Left lung (tissue), 10 donors: Measurements from ENCODE around the gene GPX3. TPM values are rescaled to one million over a fixed set of nuclear protein-coding genes. Genes with fewer than 3 reads are reported as not detected.

Source experiments
- ATAC-seq: fragments of 200-7000 bp; cut with Tn5 transposase; one replicate; pipeline ENCODE4 v1.9.1; 2020; ENCODE audit warnings: moderate library complexity
- DNase-seq, 4 donors: peaks; one replicate each; pipeline ENCODE4 v3.0.0-alpha.2; 2013 to 2020
- H3K27ac ChIP-seq, 2 donors: fragments of 200-600 bp; sonication (generic) in 1 of 2; one replicate each; pipeline versions ENCODE4 v1.5.0 to v1.8.0; 2020 to 2021
- H3K27me3 ChIP-seq, 2 donors: fragments of 200-600 bp; sonication (generic) in 1 of 2; one replicate each; pipeline versions ENCODE4 v1.5.0 to v1.8.0; 2020 to 2021
- H3K36me3 ChIP-seq, 2 donors: fragments of 200-600 bp; sonication (generic) in 1 of 2; one replicate each; pipeline versions ENCODE4 v1.5.0 to v1.8.0; 2020 to 2021
- H3K4me1 ChIP-seq, 2 donors: fragments of 200-600 bp; one replicate each; pipeline ENCODE4 v1.8.0; 2021
- H3K4me3 ChIP-seq, 2 donors: fragments of 200-600 bp; sonication (generic) in 1 of 2; one replicate each; pipeline versions ENCODE4 v1.5.0 to v1.8.0; 2020 to 2021; ENCODE audit warnings: mild to moderate bottlenecking in 1 of 2
- H3K9me3 ChIP-seq, 2 donors: fragments of 200-600 bp; sonication (generic) in 1 of 2; one replicate each; pipeline versions ENCODE4 v1.5.0 to v1.8.0; 2020 to 2021
- intact Hi-C, 2 donors: fragments of 100-400 bp; cut with DNase I; formaldehyde crosslinking; loops; one replicate each; pipeline versions ENCODE4 v1.11.2 to v1.14.2; 2022
- polyA plus RNA-seq, 6 donors: library from polyadenylated mRNA; unstranded; fragments of 120-200 nt; gene quantifications; one replicate each; pipeline ENCODE4 v1.2.1, GENCODE V29; 2013; ENCODE audit not compliant: insufficient read length in 6 of 6
- total RNA-seq, 2 donors: library from RNA; stranded (reverse); fragmentation: NEBNext Ultra II Directional; extraction: Animal tissue kit (Norgen Biotek cat#: 25700); gene quantifications; one replicate each; pipeline ENCODE4 v1.2.1, GENCODE V29; 2021
- TF ChIP-seq, protein P1 (sequence below), 2 donors: fragments of 200-600 bp; sonication (generic) in 1 of 2; IDR thresholded peaks; one replicate each; pipeline versions ENCODE4 v1.5.0 to v1.8.0; 2021; ENCODE audit warnings: antibody characterized with exemption in 2 of 2
- donor health status: DM: no; HTN: yes; CAD: no.
- donor health status: DM: no; HTN: no; CAD: no.

The GPX3 gene
- total and polyA plus RNA-seq, 8 donors, result 49.0 to 424 (median 77.2) TPM

DNA sequence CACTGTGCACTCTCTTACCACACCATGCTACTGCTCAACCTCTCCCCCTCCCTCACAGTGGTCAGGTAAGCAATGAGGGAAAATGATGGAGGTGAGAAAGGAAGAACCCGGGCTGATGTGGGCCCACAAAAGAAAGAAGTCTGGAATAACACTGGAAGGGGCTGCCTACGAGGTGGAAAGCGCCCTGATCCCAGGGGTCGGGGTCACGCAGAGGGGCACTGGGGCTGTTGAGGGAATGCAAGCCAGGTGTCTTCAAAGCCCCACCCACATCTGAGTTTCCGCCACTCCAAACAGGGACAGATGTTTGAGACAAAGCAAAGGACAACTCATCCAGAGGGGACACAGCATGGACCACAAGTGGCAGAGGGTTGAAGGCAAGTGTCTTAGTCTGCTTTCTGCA is 56.2 kb downstream of the GPX3 start:
- intact Hi-C loops, result no loop called here
- Histone ChIP-seq H3K36me3 (peaks cover 0 to 38% of the 10 kb centered on the region in 2 donors), H3K4me1 (peaks cover 36 to 85% of the 10 kb centered on the region in 2 donors), H3K27me3 (no peaks in the 10 kb centered on the region), H3K9me3 (no peaks in the 10 kb centered on the region), H3K4me3 (no peak overlapping the region), H3K27ac (peak overlapping the region in 1 of 2 donors; percentile 63)
- ATAC-seq (no peak), DNase-seq (no peak)
- TF ChIP-seq, protein P1, sequence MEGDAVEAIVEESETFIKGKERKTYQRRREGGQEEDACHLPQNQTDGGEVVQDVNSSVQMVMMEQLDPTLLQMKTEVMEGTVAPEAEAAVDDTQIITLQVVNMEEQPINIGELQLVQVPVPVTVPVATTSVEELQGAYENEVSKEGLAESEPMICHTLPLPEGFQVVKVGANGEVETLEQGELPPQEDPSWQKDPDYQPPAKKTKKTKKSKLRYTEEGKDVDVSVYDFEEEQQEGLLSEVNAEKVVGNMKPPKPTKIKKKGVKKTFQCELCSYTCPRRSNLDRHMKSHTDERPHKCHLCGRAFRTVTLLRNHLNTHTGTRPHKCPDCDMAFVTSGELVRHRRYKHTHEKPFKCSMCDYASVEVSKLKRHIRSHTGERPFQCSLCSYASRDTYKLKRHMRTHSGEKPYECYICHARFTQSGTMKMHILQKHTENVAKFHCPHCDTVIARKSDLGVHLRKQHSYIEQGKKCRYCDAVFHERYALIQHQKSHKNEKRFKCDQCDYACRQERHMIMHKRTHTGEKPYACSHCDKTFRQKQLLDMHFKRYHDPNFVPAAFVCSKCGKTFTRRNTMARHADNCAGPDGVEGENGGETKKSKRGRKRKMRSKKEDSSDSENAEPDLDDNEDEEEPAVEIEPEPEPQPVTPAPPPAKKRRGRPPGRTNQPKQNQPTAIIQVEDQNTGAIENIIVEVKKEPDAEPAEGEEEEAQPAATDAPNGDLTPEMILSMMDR (IDR thresholded peaks at IDR 0.05), result no peak

GRCh38 chr5:151077419-151077818 is 57.0 kb downstream of the GPX3 start:
- Histone ChIP-seq H3K4me1 (peaks cover 39 to 85% of the 10 kb centered on the region in 2 donors), H3K4me3 (no peak overlapping the region), H3K36me3 (peaks cover 0 to 34% of the 10 kb centered on the region in 2 donors), H3K27me3 (no peaks in the 10 kb centered on the region), H3K27ac (no peak overlapping the region), H3K9me3 (no peaks in the 10 kb centered on the region)
- TF ChIP-seq, protein P1 (IDR thresholded peaks at IDR 0.05), result no peak
- intact Hi-C loops, result no loop called here
- DNase-seq (no peak), ATAC-seq (no peak)

- Histone ChIP-seq H3K27ac (peak overlapping the region in 1 of 2 donors; percentile 98), H3K4me3 (peak overlapping the region in 1 of 2 donors; percentile 94), H3K4me1 (peaks cover 38 to 86% of the 10 kb centered on the region in 2 donors), H3K9me3 (no peaks in the 10 kb centered on the region), H3K27me3 (no peaks in the 10 kb centered on the region), H3K36me3 (peaks cover 0 to 31% of the 10 kb centered on the region in 2 donors)
- ATAC-seq, result no peak
- intact Hi-C loops, result no loop called here
- DNase-seq, result no peak
- TF ChIP-seq, protein P1 (IDR thresholded peaks at IDR 0.05), result no peak
These were observed 57.6 kb downstream of the GPX3 start for GRCh38 chr5:151077967-151078366.

Other genes with a start within 250 kb of the GPX3 start
- 10 to 100 TPM; 16.4 to 20.1 TPM for gene SMIM3, start 241.8 kb upstream of the GPX3 start, total RNA-seq
- gene SMIM3, start 241.8 kb upstream of the GPX3 start, polyA plus RNA-seq, result 10 to 100 TPM; 14.0 to 19.4 (median 16.7) TPM
- not detected for gene IRGM, start 174.1 kb upstream of the GPX3 start, total RNA-seq
- under 1 TPM; 0.47 to 0.93 (median 0.68) TPM for gene IRGM, start 174.1 kb upstream of the GPX3 start, polyA plus RNA-seq
- gene ZNF300, start 115.6 kb upstream of the GPX3 start, total RNA-seq, result 1 to 10 TPM; 3.0 to 4.1 TPM
- gene ZNF300, start 115.6 kb upstream of the GPX3 start, polyA plus RNA-seq, result 10 to 100 TPM; 26.2 to 34.0 (median 31.9) TPM
- 100 to 1,000 TPM; 111 to 133 TPM for gene TNIP1, start 60.4 kb downstream of the GPX3 start, total RNA-seq
- gene TNIP1, start 60.4 kb downstream of the GPX3 start, polyA plus RNA-seq, result 10 to 100 TPM; 82.3 to 94.4 (median 83.6) TPM
- gene ANXA6, start 137.2 kb downstream of the GPX3 start, total RNA-seq, result 100 to 1,000 TPM; 188 to 198 TPM
- gene ANXA6, start 137.2 kb downstream of the GPX3 start, polyA plus RNA-seq, result 100 to 1,000 TPM; 262 to 303 (median 300) TPM
- gene CCDC69, start 203.5 kb downstream of the GPX3 start, total RNA-seq, result 10 to 100 TPM; 34.6 to 66.4 TPM
- gene CCDC69, start 203.5 kb downstream of the GPX3 start, polyA plus RNA-seq, result 10 to 100 TPM in 2 of 6 donors, 1 to 10 TPM in 4; 6.8 to 10.7 (median 8.7) TPM
- 10 to 100 TPM; 66.1 to 70.0 TPM for gene GM2A, start 232.6 kb downstream of the GPX3 start, total RNA-seq
- 10 to 100 TPM; 28.3 to 37.5 (median 35.6) TPM for gene GM2A, start 232.6 kb downstream of the GPX3 start, polyA plus RNA-seq